HCT116 (cell line): ENCODE results near the gene CEP55.
A peak's percentile ranks its signal among the peaks of the same experiment; 100 is the strongest.

Experiments used
- POLR2A ChIP-seq: IDR thresholded peaks from 2 replicates; pipeline ENCODE4 v1.7.0; 2011; ENCODE audit warnings: borderline replicate concordance; ENCODE audit not compliant: insufficient read depth, insufficient read length; ENCODE audit errors: extremely low read depth
- SP1 ChIP-seq: IDR thresholded peaks from 2 replicates; pipeline ENCODE4 v1.6.1; 2012; ENCODE audit warnings: low read depth
- YY1 ChIP-seq: IDR thresholded peaks from 2 replicates; pipeline ENCODE4 v1.6.1; 2011; ENCODE audit warnings: low read length, low read depth, moderate library complexity, mild to moderate bottlenecking; ENCODE audit not compliant: insufficient replicate concordance; ENCODE audit errors: extremely low read depth
- TF ChIP-seq, protein P1 (sequence below): IDR thresholded peaks from 2 replicates; pipeline ENCODE4 v1.6.1; 2012
- TF ChIP-seq, protein P2 (sequence below), 3 experiments: fragments of 200-600 bp in 1 of 3; sonication (generic) in 1 of 3; IDR thresholded peaks in 2 of 3; conservative IDR thresholded peaks in 1 of 3; 2 replicates each; pipeline ENCODE4 v1.5.1; 2012 to 2017; ENCODE audit warnings: low read depth in 2 of 3, low read length in 2 of 3, antibody characterized with exemption in 1 of 3, borderline replicate concordance in 1 of 3, control low read depth in 1 of 3, mild to moderate bottlenecking in 1 of 3, mixed read lengths in 1 of 3, mixed run types in 1 of 3, moderate library complexity in 1 of 3; ENCODE audit not compliant: insufficient read depth in 1 of 3
- TF ChIP-seq, protein P3 (sequence below): IDR thresholded peaks from 2 replicates; pipeline ENCODE4 v1.6.1; 2012

DNA sequence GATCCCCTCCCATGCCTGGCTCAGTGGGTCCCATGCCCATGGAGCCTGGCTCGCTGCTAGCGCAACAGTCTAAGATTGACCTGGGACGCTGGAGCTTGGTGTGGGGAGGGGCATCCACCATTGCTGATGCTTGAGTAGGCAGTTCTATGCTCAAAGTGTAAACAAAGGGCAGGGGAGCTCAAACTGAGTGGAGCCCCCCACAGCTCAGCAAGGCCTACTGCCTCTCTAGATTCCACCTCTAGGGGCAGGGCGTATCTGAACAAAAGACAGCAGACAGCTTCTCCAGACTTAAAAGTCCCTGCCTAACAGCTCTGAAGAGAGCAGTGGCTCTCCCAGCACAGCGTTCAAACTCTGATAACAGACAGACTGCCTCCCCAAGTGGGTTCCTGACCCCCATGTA lies 38.9 kb downstream of the CEP55 start:
- TF ChIP-seq, protein P1, sequence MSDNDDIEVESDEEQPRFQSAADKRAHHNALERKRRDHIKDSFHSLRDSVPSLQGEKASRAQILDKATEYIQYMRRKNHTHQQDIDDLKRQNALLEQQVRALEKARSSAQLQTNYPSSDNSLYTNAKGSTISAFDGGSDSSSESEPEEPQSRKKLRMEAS: no peak
- TF ChIP-seq, protein P2, sequence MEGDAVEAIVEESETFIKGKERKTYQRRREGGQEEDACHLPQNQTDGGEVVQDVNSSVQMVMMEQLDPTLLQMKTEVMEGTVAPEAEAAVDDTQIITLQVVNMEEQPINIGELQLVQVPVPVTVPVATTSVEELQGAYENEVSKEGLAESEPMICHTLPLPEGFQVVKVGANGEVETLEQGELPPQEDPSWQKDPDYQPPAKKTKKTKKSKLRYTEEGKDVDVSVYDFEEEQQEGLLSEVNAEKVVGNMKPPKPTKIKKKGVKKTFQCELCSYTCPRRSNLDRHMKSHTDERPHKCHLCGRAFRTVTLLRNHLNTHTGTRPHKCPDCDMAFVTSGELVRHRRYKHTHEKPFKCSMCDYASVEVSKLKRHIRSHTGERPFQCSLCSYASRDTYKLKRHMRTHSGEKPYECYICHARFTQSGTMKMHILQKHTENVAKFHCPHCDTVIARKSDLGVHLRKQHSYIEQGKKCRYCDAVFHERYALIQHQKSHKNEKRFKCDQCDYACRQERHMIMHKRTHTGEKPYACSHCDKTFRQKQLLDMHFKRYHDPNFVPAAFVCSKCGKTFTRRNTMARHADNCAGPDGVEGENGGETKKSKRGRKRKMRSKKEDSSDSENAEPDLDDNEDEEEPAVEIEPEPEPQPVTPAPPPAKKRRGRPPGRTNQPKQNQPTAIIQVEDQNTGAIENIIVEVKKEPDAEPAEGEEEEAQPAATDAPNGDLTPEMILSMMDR (IDR thresholded peaks at IDR 0.05 in 2 of 3, conservative IDR thresholded peaks at IDR 0.05 in 1 of 3; ENCODE audit: borderline replicate concordance in 1 of 3, insufficient read depth in 1 of 3, low read depth in 2 of 3, low read length in 2 of 3): 0 out of 6 replicates have a peak, but pooled peaks of 1 of the 3 experiments have one; percentile 7
- TF ChIP-seq YY1 (no peak), POLR2A (no peak), SP1 (no peak)
- TF ChIP-seq, protein P3, sequence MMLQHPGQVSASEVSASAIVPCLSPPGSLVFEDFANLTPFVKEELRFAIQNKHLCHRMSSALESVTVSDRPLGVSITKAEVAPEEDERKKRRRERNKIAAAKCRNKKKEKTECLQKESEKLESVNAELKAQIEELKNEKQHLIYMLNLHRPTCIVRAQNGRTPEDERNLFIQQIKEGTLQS: no peak
